Upper lobe of left lung (tissue), 6 donors: ENCODE measurements around the gene KPNA6. TPM values are rescaled to one million over a fixed set of nuclear protein-coding genes. Genes with fewer than 3 reads are reported as not detected.

Experiments
- ATAC-seq, 2 donors: fragments of 200-7000 bp; cut with Tn5 transposase; one replicate each; pipeline ENCODE4 v1.9.1; 2022; ENCODE audit warnings: mild to moderate bottlenecking in 2 of 2, moderate library complexity in 2 of 2; ENCODE audit not compliant: low FRiP score in 2 of 2
- DNase-seq, 2 donors: peaks; one replicate each; pipeline ENCODE4 v3.0.0-alpha.2; 2019 to 2020
- H3K27ac ChIP-seq, 4 donors: fragments of 200-600 bp; sonication (generic); one replicate each; pipeline ENCODE4 v1.5.1; 2016 to 2019
- H3K27me3 ChIP-seq, 4 donors: fragments of 200-600 bp; sonication (generic); one replicate each; pipeline ENCODE4 v1.5.1; 2017 to 2019
- H3K36me3 ChIP-seq, 4 donors: fragments of 200-600 bp; sonication (generic); one replicate each; pipeline ENCODE4 v1.5.1; 2016 to 2019
- H3K4me1 ChIP-seq, 4 donors: fragments of 200-600 bp; sonication (generic); one replicate each; pipeline ENCODE4 v1.5.1; 2018 to 2019
- H3K4me3 ChIP-seq, 4 donors: fragments of 200-600 bp; sonication (generic); one replicate each; pipeline ENCODE4 v1.5.1; 2017 to 2019; ENCODE audit warnings: mild to moderate bottlenecking in 2 of 4, moderate library complexity in 1 of 4
- H3K9me3 ChIP-seq, 4 donors: fragments of 200-600 bp; sonication (generic); one replicate each; pipeline ENCODE4 v1.5.1; 2018 to 2019
- CTCF ChIP-seq, 6 experiments: fragments of 450-650 bp in 4 of 6; fragments of 200-600 bp in 2 of 6; sonication (generic) in 2 of 6; IDR thresholded peaks; one replicate each; pipeline ENCODE4 v1.5.1; 2016 to 2019; ENCODE audit warnings: antibody characterized with exemption in 6 of 6
- EP300 ChIP-seq, 4 donors: sonication (generic); formaldehyde crosslinking; IDR thresholded peaks; one replicate each; pipeline ENCODE4 v1.5.1; 2017; ENCODE audit warnings: antibody characterized with exemption in 4 of 4, control low read depth in 2 of 4
- POLR2A ChIP-seq, 4 donors: fragments of 450-650 bp; IDR thresholded peaks; one replicate each; pipeline ENCODE4 v1.5.1; 2016 to 2017; ENCODE audit warnings: antibody characterized with exemption in 4 of 4, mild to moderate bottlenecking in 2 of 4
- POLR2AphosphoS5 ChIP-seq, 2 donors: sonication (generic); formaldehyde crosslinking; IDR thresholded peaks; one replicate each; pipeline ENCODE4 v1.5.1; 2017; ENCODE audit warnings: antibody characterized with exemption in 2 of 2
- WGBS, 2 donors: methylation state at CpG; one replicate each; pipeline ENCODE4 v1.1.5; 2017 to 2018; 5-methylcytosine and 5-hydroxymethylcytosine counted together
- total RNA-seq, 6 donors: library from RNA; depleted of rRNA in 4 of 6; stranded (reverse); fragments of >200 nt in 4 of 6; gene quantifications; one replicate each; pipeline versions ENCODE4 v1.1.0 to v1.2.1, GENCODE V29; 2016 to 2021
- donor health status: DM: no; HTN: no; CAD: no; lungs with moderate emphysema.
- donor health status: DM: no; HTN: yes; CAD: no; lungs with severe emphysema.

The KPNA6 gene
- total RNA-seq, 6 donors from 2014 or later = 16.8 to 53.8 (median 42.0) TPM

- Histone ChIP-seq H3K4me3 (no peak overlapping the region), H3K36me3 (peaks cover 24 to 81% (median 59%) of the 10 kb centered on the region in 4 donors), H3K27me3 (no peaks in the 10 kb centered on the region), H3K27ac (no peak overlapping the region), H3K9me3 (no peaks in the 10 kb centered on the region), H3K4me1 (peaks cover 28 to 48% (median 37%) of the 10 kb centered on the region in 4 donors)
- ATAC-seq (no peak), DNase-seq (no peak)
- no peak for TF ChIP-seq EP300 (IDR thresholded peaks at IDR 0.05)
- no peak for TF ChIP-seq POLR2AphosphoS5 (IDR thresholded peaks at IDR 0.05)
- TF ChIP-seq CTCF (IDR thresholded peaks at IDR 0.05) = no peak
- no peak for TF ChIP-seq POLR2A (IDR thresholded peaks at IDR 0.05)
Measured at GRCh38 chr1:32184650-32185049, 76.8 kb downstream of the KPNA6 start.

GRCh38 chr1:32186077-32186476 lies 78.2 kb downstream of the KPNA6 start:
- Histone ChIP-seq H3K9me3 (no peaks in the 10 kb centered on the region), H3K36me3 (peaks cover 39 to 95% (median 73%) of the 10 kb centered on the region in 4 donors), H3K4me1 (peaks cover 21 to 36% (median 30%) of the 10 kb centered on the region in 4 donors), H3K4me3 (no peak overlapping the region), H3K27me3 (no peaks in the 10 kb centered on the region), H3K27ac (no peak overlapping the region)
- WGBS, 2 donors = 88 to 98% methylated on average over 2 of the region's 2 CpGs
- TF ChIP-seq POLR2AphosphoS5 (IDR thresholded peaks at IDR 0.05) (no peak), CTCF (IDR thresholded peaks at IDR 0.05) (no peak), EP300 (IDR thresholded peaks at IDR 0.05) (no peak), POLR2A (IDR thresholded peaks at IDR 0.05) (no peak)
- DNase-seq (no peak), ATAC-seq (no peak)

GRCh38 chr1:32186491-32186890 lies 78.6 kb downstream of the KPNA6 start:
- no peaks in the 10 kb centered on the region for H3K27me3 ChIP-seq
- 90 to 91% methylated on average over 2 of the region's 2 CpGs for WGBS, 2 donors
- H3K36me3 ChIP-seq = peaks cover 43 to 95% (median 76%) of the 10 kb centered on the region in 4 donors
- ATAC-seq (no peak), DNase-seq (no peak)
- peaks cover 17 to 32% (median 26%) of the 10 kb centered on the region in 4 donors for H3K4me1 ChIP-seq
- H3K27ac ChIP-seq = no peak overlapping the region
- no peaks in the 10 kb centered on the region for H3K9me3 ChIP-seq
- no peak overlapping the region for H3K4me3 ChIP-seq
- TF ChIP-seq EP300 (IDR thresholded peaks at IDR 0.05) (no peak), CTCF (IDR thresholded peaks at IDR 0.05) (no peak), POLR2AphosphoS5 (IDR thresholded peaks at IDR 0.05) (no peak), POLR2A (IDR thresholded peaks at IDR 0.05) (no peak)

- H3K27me3 ChIP-seq = no peaks in the 10 kb centered on the region
- ATAC-seq (no peak), DNase-seq (no peak)
- TF ChIP-seq POLR2A (IDR thresholded peaks at IDR 0.05) = no peak
- no peak for TF ChIP-seq EP300 (IDR thresholded peaks at IDR 0.05)
- TF ChIP-seq POLR2AphosphoS5 (IDR thresholded peaks at IDR 0.05) = no peak
- TF ChIP-seq CTCF (IDR thresholded peaks at IDR 0.05) = no peak
- no peaks in the 10 kb centered on the region for H3K9me3 ChIP-seq
- no peak overlapping the region for H3K27ac ChIP-seq
- WGBS, 2 donors = 98 to 99% methylated on average over 9 of the region's 9 CpGs
- H3K4me3 ChIP-seq = no peak overlapping the region
- H3K4me1 ChIP-seq = peaks cover 10 to 18% (median 15%) of the 10 kb centered on the region in 4 donors
- peaks cover 54 to 98% (median 81%) of the 10 kb centered on the region in 4 donors for H3K36me3 ChIP-seq
Measured at GRCh38 chr1:32187850-32188249, 80.0 kb downstream of the KPNA6 start.

GRCh38 chr1:32192220-32192948 lies 84.5 kb downstream of the KPNA6 start:
- H3K27me3 ChIP-seq = no peaks in the 10 kb centered on the region
- peaks cover 0 to 9% (median 0%) of the 10 kb centered on the region in 4 donors for H3K4me1 ChIP-seq
- TF ChIP-seq POLR2A (IDR thresholded peaks at IDR 0.05) (no peak), EP300 (IDR thresholded peaks at IDR 0.05) (no peak), CTCF (IDR thresholded peaks at IDR 0.05) (no peak), POLR2AphosphoS5 (IDR thresholded peaks at IDR 0.05) (no peak)
- no peak overlapping the region for H3K4me3 ChIP-seq
- ATAC-seq (no peak), DNase-seq (no peak)
- peaks cover 75 to 100% (median 94%) of the 10 kb centered on the region in 4 donors for H3K36me3 ChIP-seq
- H3K9me3 ChIP-seq = no peaks in the 10 kb centered on the region
- H3K27ac ChIP-seq = no peak overlapping the region
- WGBS, 2 donors = 89% methylated on average over 8 of the region's 8 CpGs
